ENCODE data around the gene EIF2S2. TPM values are rescaled to one million over a fixed set of nuclear protein-coding genes. Genes with fewer than 3 reads are reported as not detected.

Gene EIF2S2
- total RNA-seq, 2 experiments from 2014 or later, result 150 to 154 TPM

GRCh38 chr20:34123309-34123708, 11.3 kb upstream of the EIF2S2 start:
- CTCF ChIA-PET, result no interaction called here
- POLR2A ChIA-PET, result no interaction called here

GRCh38 chr20:34122274-34122980, 10.4 kb upstream of the EIF2S2 start:
- ChIA-PET POLR2A (no interaction called here), CTCF (no interaction called here)

- ChIA-PET CTCF (interaction anchor here (1.0 kb wide), 1 partner anchor 9 kb away, joined by 3 read pairs; no protein-coding TSS in a partner anchor), POLR2A (no interaction called here)
These were observed 8.2 kb upstream of the EIF2S2 start for GRCh38 chr20:34120213-34120612.

- ChIA-PET POLR2A (no interaction called here), CTCF (no interaction called here)
These were observed 3.2 kb upstream of the EIF2S2 start for GRCh38 chr20:34115232-34115631.

GRCh38 chr20:34114809-34115208, 2.8 kb upstream of the EIF2S2 start:
- ChIA-PET POLR2A (no interaction called here), CTCF (no interaction called here)

GRCh38 chr20:34112600-34113101, 608 bp upstream of the EIF2S2 start:
- POLR2A ChIA-PET, result interaction anchor here (0.6 to 2.0 kb wide), 12 partner anchors 9 to 446 kb away, joined by 3 to 14 read pairs (median 6); partner anchors contain the start of genes CHMP4B, MAP1LC3A and RALY
- CTCF ChIA-PET, result interaction anchor here (0.6 to 2.0 kb wide), 6 partner anchors 9 to 1959 kb away, joined by 3 to 6 read pairs (median 4); no protein-coding TSS in a partner anchor

GRCh38 chr20:34110745-34111641, 1.1 kb downstream of the EIF2S2 start:
- POLR2A ChIA-PET, result interaction anchor here (1.7 kb wide), 2 partner anchors 33 to 299 kb away, joined by 7 to 14 read pairs; partner anchors contain the start of gene CHMP4B
- CTCF ChIA-PET, result interaction anchor here (2.0 kb wide), 1 partner anchor 42 kb away, joined by 6 read pairs; no protein-coding TSS in a partner anchor

GRCh38 chr20:34110025-34110744, 1.9 kb downstream of the EIF2S2 start:
- ChIA-PET POLR2A (no interaction called here), CTCF (interaction anchor here (0.7 kb wide), 1 partner anchor 266 kb away, joined by 3 read pairs; no protein-coding TSS in a partner anchor)

GRCh38 chr20:34109442-34109841, 2.6 kb downstream of the EIF2S2 start:
- POLR2A ChIA-PET, result no interaction called here
- CTCF ChIA-PET, result interaction anchor here (0.7 to 1.5 kb wide), 2 partner anchors 17 to 265 kb away, joined by 3 to 5 read pairs; no protein-coding TSS in a partner anchor

GRCh38 chr20:34108616-34109174, 3.3 kb downstream of the EIF2S2 start:
- POLR2A ChIA-PET, result interaction anchor here (0.6 to 1.1 kb wide), 2 partner anchors 13 to 115 kb away, joined by 3 to 11 read pairs; partner anchors contain the start of gene RALY
- CTCF ChIA-PET, result interaction anchor here (0.7 to 1.5 kb wide), 3 partner anchors 16 to 81 kb away, joined by 3 to 5 read pairs (median 3); no protein-coding TSS in a partner anchor

- ChIA-PET CTCF (no interaction called here), POLR2A (no interaction called here)
These were observed 5.9 kb downstream of the EIF2S2 start for GRCh38 chr20:34105978-34106675.

- ChIA-PET POLR2A (interaction anchor here (1.0 to 1.1 kb wide), 2 partner anchors 8 to 412 kb away, joined by 3 to 7 read pairs; partner anchors contain the start of genes DYNLRB1 and EIF2S2), CTCF (interaction anchor here (0.6 to 1.0 kb wide), 2 partner anchors 8 to 399 kb away, joined by 3 read pairs; partner anchors contain the start of gene EIF2S2)
These were observed 8.0 kb downstream of the EIF2S2 start for GRCh38 chr20:34104059-34104458.

GRCh38 chr20:34102342-34102741, 9.7 kb downstream of the EIF2S2 start:
- CTCF ChIA-PET, result interaction anchor here (0.8 kb wide), 1 partner anchor 9 kb away, joined by 3 read pairs; no protein-coding TSS in a partner anchor
- POLR2A ChIA-PET, result no interaction called here

GRCh38 chr20:34100576-34100975, 11.5 kb downstream of the EIF2S2 start:
- POLR2A ChIA-PET, result interaction anchor here (0.6 to 1.2 kb wide), 2 partner anchors 9 to 12 kb away, joined by 4 to 8 read pairs; partner anchors contain the start of gene EIF2S2
- CTCF ChIA-PET, result interaction anchor here (0.6 kb wide), 1 partner anchor 1491 kb away, joined by 3 read pairs; no protein-coding TSS in a partner anchor

GRCh38 chr20:34099675-34100074, 12.4 kb downstream of the EIF2S2 start:
- POLR2A ChIA-PET, result interaction anchor here (1.2 kb wide), 1 partner anchor 13 kb away, joined by 4 read pairs; the partner anchor contains the start of gene EIF2S2
- CTCF ChIA-PET, result no interaction called here

GRCh38 chr20:34098570-34098969, 13.5 kb downstream of the EIF2S2 start:
- CTCF ChIA-PET, result no interaction called here

GRCh38 chr20:34096699-34097444, 15.2 kb downstream of the EIF2S2 start:
- ChIA-PET CTCF (interaction anchor here (1.6 kb wide), 1 partner anchor 16 kb away, joined by 5 read pairs; the partner anchor contains the start of gene EIF2S2), POLR2A (no interaction called here)

More at GRCh38 chr20:34098570-34098969, 13.5 kb downstream of the EIF2S2 start:
- POLR2A ChIA-PET, result no interaction called here

Measured in activated CD8-positive, alpha-beta memory T cell treated with anti-CD3 and anti-CD28 coated beads for 36 hours (primary cell).